ENCODE results near the gene AMBP.

- no peak for TF ChIP-seq EZH2phosphoT487 (IDR thresholded peaks at IDR 0.05; ENCODE audit: insufficient read depth, low read depth)
- TF ChIP-seq EZH2 (IDR thresholded peaks at IDR 0.05; ENCODE audit: insufficient read depth, poor library complexity, severe bottlenecking), result no peak
These were observed 52.3 kb downstream of the AMBP start for GRCh38 chr9:114025760-114026159.
